ENCODE measurements around the gene AP3S2.
"Not testable (repeated sequence)": the region's sequence is repeated elsewhere in the genome, so short reads cannot be mapped to it uniquely, and the experiment has no call there.

The AP3S2 gene

GRCh38 chr15:89893696-89894447, at the start of gene AP3S2:
TSS of gene AP3S2 (minus strand) at chr15:89893994. CDS start at chr15:89893949, 45 bp downstream.
- peak; percentile 79 for DNase-seq (ENCODE audit: low read depth)

GRCh38 chr15:89939910-89940309, 46.1 kb upstream of the AP3S2 start:
- DNase-seq (ENCODE audit: low read depth) = no peak

- not testable (repeated sequence) for DNase-seq (ENCODE audit: low read depth)
Measured at GRCh38 chr15:89939377-89939776, 45.6 kb upstream of the AP3S2 start.

- DNase-seq (ENCODE audit: low read depth) = no peak
Measured at GRCh38 chr15:89937365-89938350, 43.9 kb upstream of the AP3S2 start.

- no peak for DNase-seq (ENCODE audit: low read depth)
Measured at GRCh38 chr15:89936786-89937265, 43.0 kb upstream of the AP3S2 start.

- DNase-seq (ENCODE audit: low read depth) = no peak
Measured at GRCh38 chr15:89936051-89936785, 42.4 kb upstream of the AP3S2 start.

- no peak for DNase-seq (ENCODE audit: low read depth)
Measured at GRCh38 chr15:89932880-89933279, 39.1 kb upstream of the AP3S2 start.

GRCh38 chr15:89928421-89928820, 34.6 kb upstream of the AP3S2 start:
- DNase-seq (ENCODE audit: low read depth) = no peak

- DNase-seq (ENCODE audit: low read depth) = no peak
Measured at GRCh38 chr15:89926158-89926557, 32.4 kb upstream of the AP3S2 start.

- DNase-seq (ENCODE audit: low read depth) = no peak
Measured at GRCh38 chr15:89917442-89918101, 23.8 kb upstream of the AP3S2 start.

GRCh38 chr15:89916660-89917059, 22.9 kb upstream of the AP3S2 start:
- no peak for DNase-seq (ENCODE audit: low read depth)

GRCh38 chr15:89912674-89913396, 19.0 kb upstream of the AP3S2 start, which contains the start of gene ARPIN:
TSS of gene ARPIN (minus strand) at chr15:89912952. CDS start at chr15:89912835, 117 bp downstream.
- no peak for DNase-seq (ENCODE audit: low read depth)

- DNase-seq (ENCODE audit: low read depth) = no peak
Measured at GRCh38 chr15:89912145-89912673, 18.4 kb upstream of the AP3S2 start.

- no peak for DNase-seq (ENCODE audit: low read depth)
Measured at GRCh38 chr15:89910891-89911626, 17.3 kb upstream of the AP3S2 start.

- DNase-seq (ENCODE audit: low read depth) = no peak
Measured at GRCh38 chr15:89909611-89910010, 15.8 kb upstream of the AP3S2 start.

GRCh38 chr15:89908226-89908625, 14.4 kb upstream of the AP3S2 start:
- no peak for DNase-seq (ENCODE audit: low read depth)

- no peak for DNase-seq (ENCODE audit: low read depth)
Measured at GRCh38 chr15:89907289-89907688, 13.5 kb upstream of the AP3S2 start.

- DNase-seq (ENCODE audit: low read depth) = no peak
Measured at GRCh38 chr15:89905846-89906378, 12.1 kb upstream of the AP3S2 start.

GRCh38 chr15:89904519-89904918, 10.7 kb upstream of the AP3S2 start:
- no peak for DNase-seq (ENCODE audit: low read depth)

GRCh38 chr15:89903858-89904130, 10.0 kb upstream of the AP3S2 start:
- DNase-seq (ENCODE audit: low read depth) = no peak
